Measurements from ENCODE around the gene PPP2R5A. TPM values are rescaled to one million over a fixed set of nuclear protein-coding genes. Genes with fewer than 3 reads are reported as not detected.

The PPP2R5A gene
- total RNA-seq, 4 donors from 2014 or later: 62.7 to 81.5 (median 70.1) TPM

GRCh38 chr1:212261361-212261929, 23.8 kb upstream of the PPP2R5A start:
- Histone ChIP-seq H3K4me1 (peaks cover 0 to 3% of the 10 kb centered on the region in 2 donors), H3K27ac (no peak overlapping the region), H3K4me3 (replicated peaks in 1 of 3) (no peak overlapping the region), H3K36me3 (no peaks in the 10 kb centered on the region), H3K27me3 (no peaks in the 10 kb centered on the region), H3K9me3 (no peaks in the 10 kb centered on the region)
- TF ChIP-seq POLR2A (IDR thresholded peaks at IDR 0.05): no peak
- TF ChIP-seq, protein P1, sequence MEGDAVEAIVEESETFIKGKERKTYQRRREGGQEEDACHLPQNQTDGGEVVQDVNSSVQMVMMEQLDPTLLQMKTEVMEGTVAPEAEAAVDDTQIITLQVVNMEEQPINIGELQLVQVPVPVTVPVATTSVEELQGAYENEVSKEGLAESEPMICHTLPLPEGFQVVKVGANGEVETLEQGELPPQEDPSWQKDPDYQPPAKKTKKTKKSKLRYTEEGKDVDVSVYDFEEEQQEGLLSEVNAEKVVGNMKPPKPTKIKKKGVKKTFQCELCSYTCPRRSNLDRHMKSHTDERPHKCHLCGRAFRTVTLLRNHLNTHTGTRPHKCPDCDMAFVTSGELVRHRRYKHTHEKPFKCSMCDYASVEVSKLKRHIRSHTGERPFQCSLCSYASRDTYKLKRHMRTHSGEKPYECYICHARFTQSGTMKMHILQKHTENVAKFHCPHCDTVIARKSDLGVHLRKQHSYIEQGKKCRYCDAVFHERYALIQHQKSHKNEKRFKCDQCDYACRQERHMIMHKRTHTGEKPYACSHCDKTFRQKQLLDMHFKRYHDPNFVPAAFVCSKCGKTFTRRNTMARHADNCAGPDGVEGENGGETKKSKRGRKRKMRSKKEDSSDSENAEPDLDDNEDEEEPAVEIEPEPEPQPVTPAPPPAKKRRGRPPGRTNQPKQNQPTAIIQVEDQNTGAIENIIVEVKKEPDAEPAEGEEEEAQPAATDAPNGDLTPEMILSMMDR (IDR thresholded peaks at IDR 0.05): no peak
- 76 to 84% methylated on average over 2 of the region's 2 CpGs for WGBS, 2 donors
- DNase-seq: no peak
- intact Hi-C loops (cut with DNase I): no loop called here

GRCh38 chr1:212267017-212267416, 18.2 kb upstream of the PPP2R5A start:
- no peak for DNase-seq
- 95 to 99% methylated on average over 2 of the region's 2 CpGs for WGBS, 2 donors

GRCh38 chr1:212267460-212267859, 17.8 kb upstream of the PPP2R5A start:
- Histone ChIP-seq H3K4me3 (replicated peaks in 1 of 3) (no peak overlapping the region), H3K27ac (no peak overlapping the region), H3K9me3 (no peaks in the 10 kb centered on the region), H3K27me3 (no peaks in the 10 kb centered on the region), H3K4me1 (peaks cover 0 to 5% of the 10 kb centered on the region in 2 donors), H3K36me3 (no peaks in the 10 kb centered on the region)
- DNase-seq: no peak
- WGBS, 2 donors: 25 to 70% methylated on average over 2 of the region's 2 CpGs
- no peak for TF ChIP-seq POLR2A (IDR thresholded peaks at IDR 0.05)
- TF ChIP-seq, protein P1 (IDR thresholded peaks at IDR 0.05): no peak
- intact Hi-C loops (cut with DNase I): no loop called here

More at GRCh38 chr1:212267017-212267416, 18.2 kb upstream of the PPP2R5A start:
- TF ChIP-seq POLR2A (IDR thresholded peaks at IDR 0.05): no peak
- TF ChIP-seq, protein P1 (IDR thresholded peaks at IDR 0.05): no peak
- H3K36me3 ChIP-seq: no peaks in the 10 kb centered on the region
- intact Hi-C loops (cut with DNase I): no loop called here
- no peaks in the 10 kb centered on the region for H3K27me3 ChIP-seq
- H3K9me3 ChIP-seq: no peaks in the 10 kb centered on the region
- no peak overlapping the region for H3K4me3 ChIP-seq (replicated peaks in 1 of 3)
- H3K4me1 ChIP-seq: peaks cover 0 to 5% of the 10 kb centered on the region in 2 donors
- H3K27ac ChIP-seq: no peak overlapping the region

DNA sequence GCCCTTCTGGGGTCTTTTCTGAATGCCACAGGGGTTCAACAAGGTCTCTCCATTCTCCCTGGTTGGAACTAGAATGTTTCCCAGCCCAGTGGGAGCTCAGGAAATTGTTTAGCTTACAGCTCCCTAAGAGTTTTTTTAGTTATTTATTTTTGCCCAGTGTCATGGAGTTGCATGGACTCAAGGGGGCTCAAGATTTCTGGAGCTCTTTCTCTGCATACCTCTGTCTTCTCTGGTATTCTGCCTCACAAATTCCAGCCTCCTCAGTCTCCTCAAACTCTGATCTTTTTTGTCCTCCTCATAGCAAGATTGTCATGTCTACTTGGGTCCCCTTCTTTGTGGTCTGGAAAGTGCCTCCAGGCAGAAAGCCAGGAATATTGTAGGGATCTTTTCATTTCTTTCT, 15.9 kb upstream of the PPP2R5A start:
- intact Hi-C loops (cut with DNase I): no loop called here

GRCh38 chr1:212270564-212270963, 14.6 kb upstream of the PPP2R5A start:
- 28 to 33% methylated on average over 2 of the region's 2 CpGs for WGBS, 2 donors
- intact Hi-C loops (cut with DNase I): no loop called here

More for the DNA sequence above, 15.9 kb upstream of the PPP2R5A start:
- Histone ChIP-seq H3K4me1 (peaks cover 0 to 5% of the 10 kb centered on the region in 2 donors), H3K4me3 (replicated peaks in 1 of 3) (no peak overlapping the region), H3K9me3 (no peaks in the 10 kb centered on the region), H3K36me3 (no peaks in the 10 kb centered on the region), H3K27me3 (no peaks in the 10 kb centered on the region), H3K27ac (no peak overlapping the region)
- no peak for TF ChIP-seq POLR2A (IDR thresholded peaks at IDR 0.05)
- TF ChIP-seq, protein P1 (IDR thresholded peaks at IDR 0.05): no peak
- no peak for DNase-seq

More at GRCh38 chr1:212270564-212270963, 14.6 kb upstream of the PPP2R5A start:
- no peaks in the 10 kb centered on the region for H3K27me3 ChIP-seq
- H3K27ac ChIP-seq: no peak overlapping the region
- H3K4me3 ChIP-seq (replicated peaks in 1 of 3): no peak overlapping the region
- no peaks in the 10 kb centered on the region for H3K9me3 ChIP-seq
- peaks cover 0 to 5% of the 10 kb centered on the region in 2 donors for H3K4me1 ChIP-seq
- no peaks in the 10 kb centered on the region for H3K36me3 ChIP-seq
- no peak for TF ChIP-seq POLR2A (IDR thresholded peaks at IDR 0.05)
- TF ChIP-seq, protein P1 (IDR thresholded peaks at IDR 0.05): no peak
- no peak for DNase-seq
